WI38 (cell line): ENCODE measurements around the gene NTN1.

Experiments used
- H3K4me3 ChIP-seq: 2 replicates; pipeline ENCODE4 v1.5.1; 2011; ENCODE audit warnings: low read depth, mild to moderate bottlenecking, control low read depth, low read length
- TF ChIP-seq, protein P1 (sequence below): IDR thresholded peaks from 2 replicates; pipeline ENCODE4 v1.5.1; 2012; ENCODE audit warnings: low read depth, mild to moderate bottlenecking, control low read depth, low read length

Gene NTN1

DNA sequence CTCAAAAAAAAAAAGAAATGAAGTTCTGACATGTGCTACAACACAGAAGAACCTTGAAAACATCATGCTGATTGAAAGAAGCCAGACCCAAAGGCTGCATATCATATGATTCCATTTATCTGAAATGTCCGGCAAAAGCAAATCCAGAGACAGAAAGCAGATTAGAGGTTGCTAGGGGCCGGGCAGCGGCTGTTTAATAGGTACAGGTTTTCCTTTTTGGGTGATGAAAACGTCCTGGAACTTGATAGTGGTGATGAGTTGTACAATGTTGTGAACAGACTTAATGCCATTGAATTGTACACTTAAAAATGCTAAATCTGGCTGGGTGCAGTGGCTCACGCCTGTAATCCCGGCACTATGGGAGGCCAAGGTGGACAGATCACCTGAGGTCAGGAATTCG is 166.5 kb downstream of the NTN1 start:
- no peak overlapping the region for H3K4me3 ChIP-seq
- TF ChIP-seq, protein P1, sequence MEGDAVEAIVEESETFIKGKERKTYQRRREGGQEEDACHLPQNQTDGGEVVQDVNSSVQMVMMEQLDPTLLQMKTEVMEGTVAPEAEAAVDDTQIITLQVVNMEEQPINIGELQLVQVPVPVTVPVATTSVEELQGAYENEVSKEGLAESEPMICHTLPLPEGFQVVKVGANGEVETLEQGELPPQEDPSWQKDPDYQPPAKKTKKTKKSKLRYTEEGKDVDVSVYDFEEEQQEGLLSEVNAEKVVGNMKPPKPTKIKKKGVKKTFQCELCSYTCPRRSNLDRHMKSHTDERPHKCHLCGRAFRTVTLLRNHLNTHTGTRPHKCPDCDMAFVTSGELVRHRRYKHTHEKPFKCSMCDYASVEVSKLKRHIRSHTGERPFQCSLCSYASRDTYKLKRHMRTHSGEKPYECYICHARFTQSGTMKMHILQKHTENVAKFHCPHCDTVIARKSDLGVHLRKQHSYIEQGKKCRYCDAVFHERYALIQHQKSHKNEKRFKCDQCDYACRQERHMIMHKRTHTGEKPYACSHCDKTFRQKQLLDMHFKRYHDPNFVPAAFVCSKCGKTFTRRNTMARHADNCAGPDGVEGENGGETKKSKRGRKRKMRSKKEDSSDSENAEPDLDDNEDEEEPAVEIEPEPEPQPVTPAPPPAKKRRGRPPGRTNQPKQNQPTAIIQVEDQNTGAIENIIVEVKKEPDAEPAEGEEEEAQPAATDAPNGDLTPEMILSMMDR = no peak

GRCh38 chr17:9188367-9188766 is 167.1 kb downstream of the NTN1 start:
- TF ChIP-seq, protein P1 = no peak
- H3K4me3 ChIP-seq = no peak overlapping the region

GRCh38 chr17:9189870-9190269 is 168.6 kb downstream of the NTN1 start:
- H3K4me3 ChIP-seq = no peak overlapping the region
- TF ChIP-seq, protein P1 = no peak

- TF ChIP-seq, protein P1 = no peak
- H3K4me3 ChIP-seq = no peak overlapping the region
Measured at GRCh38 chr17:9192010-9192409, 170.7 kb downstream of the NTN1 start.

DNA sequence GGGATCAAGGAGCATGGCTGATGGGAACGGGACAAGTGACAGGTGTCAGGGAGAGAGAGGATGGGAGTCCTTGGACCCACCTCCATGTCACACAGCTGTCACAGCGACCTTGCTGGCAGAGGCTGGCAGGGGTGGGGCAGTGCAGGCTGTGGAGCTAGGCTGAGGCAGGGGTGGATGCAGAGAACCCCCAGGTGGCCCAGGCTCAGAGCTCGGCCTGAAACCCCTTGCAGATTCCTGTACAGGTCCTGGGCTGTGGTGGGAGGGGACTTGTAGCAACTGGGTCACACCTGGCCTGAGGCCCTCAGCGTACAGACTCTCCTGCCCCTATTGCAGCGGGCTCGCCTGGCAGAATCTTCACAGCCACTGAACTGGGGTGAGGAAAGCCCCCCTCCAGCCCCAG is 174.1 kb downstream of the NTN1 start:
- TF ChIP-seq, protein P1 = no peak
- no peak overlapping the region for H3K4me3 ChIP-seq

DNA sequence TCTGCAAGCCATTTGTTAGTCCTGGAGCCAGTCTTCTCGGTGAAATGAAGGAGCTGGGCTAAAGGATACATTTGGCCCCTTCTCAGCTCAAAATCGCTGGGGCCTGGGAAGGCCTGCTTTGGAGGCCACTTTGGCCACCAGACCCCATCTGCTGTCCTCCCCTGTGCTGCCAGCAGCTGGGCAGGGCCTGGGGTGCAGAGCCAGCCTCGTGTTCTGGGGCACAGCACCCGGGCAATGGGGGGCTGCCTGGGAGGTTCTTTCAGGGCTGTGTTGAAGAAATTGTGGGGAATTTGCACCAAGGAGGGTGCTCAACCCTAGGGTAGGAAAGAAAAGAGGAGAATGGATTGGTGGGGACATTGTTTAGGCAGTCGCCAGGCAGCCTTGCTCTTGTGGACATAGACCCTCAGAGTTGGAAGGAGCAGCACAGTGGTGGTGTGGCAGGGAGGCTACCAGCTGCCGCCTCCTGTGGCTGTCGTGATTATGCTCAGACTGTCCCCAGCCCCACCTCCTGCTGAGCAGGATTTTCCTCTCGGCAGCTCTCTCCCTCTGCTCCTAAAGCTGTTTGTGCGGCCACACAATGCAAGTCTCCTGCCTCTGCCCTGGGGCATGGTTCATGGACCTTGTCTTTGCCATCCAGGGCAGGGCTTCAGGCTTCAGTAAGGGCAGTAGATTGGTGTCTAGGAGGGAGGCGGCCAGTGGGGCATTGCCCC is 174.8 kb downstream of the NTN1 start:
- TF ChIP-seq, protein P1 = no peak
- H3K4me3 ChIP-seq = no peak overlapping the region

DNA sequence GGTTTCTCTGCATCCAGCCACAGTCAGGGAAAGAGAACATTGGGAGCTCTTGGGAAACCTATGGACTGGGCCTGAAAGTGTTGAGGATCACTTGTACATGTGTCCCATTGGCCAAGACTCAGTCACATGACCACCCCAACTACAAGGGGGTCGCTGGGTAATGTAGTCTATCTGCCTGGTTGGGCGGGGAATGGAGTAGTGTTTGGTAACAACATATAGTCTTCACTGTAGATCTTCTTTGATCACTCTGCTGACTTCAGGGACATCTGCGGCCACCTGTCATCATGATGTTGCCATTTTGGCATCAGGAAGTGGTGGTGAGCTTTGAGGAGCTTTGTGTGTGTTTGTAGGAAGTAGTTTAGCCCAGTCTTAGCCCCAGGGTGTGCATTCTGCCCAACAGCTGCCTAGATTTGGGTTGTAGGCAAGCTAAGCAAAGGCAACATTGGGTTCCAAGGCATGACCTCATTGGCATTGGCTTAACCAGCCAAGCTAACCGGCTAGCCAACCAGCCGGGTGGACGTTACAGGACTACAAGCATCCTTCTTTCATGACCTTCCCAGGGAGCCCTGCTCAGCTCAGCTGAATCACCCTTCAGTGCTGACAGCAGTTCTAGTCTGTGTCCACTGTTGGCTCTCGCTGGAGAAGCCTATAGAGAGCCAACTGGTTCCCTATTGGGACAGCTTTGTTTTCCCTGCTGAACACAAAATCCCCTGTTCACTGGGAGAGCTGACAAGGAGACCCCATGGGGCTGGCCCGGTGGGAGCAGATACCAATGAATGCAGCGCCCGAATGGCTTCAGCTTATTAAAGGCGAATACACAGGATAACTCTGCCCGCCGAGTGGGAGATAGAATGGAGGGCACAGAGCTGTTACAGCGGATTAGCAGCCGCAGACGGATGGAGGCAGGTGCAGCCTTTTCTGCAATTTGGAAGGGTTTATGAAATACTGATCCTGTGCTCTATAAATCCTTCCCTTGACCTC is 178.6 kb downstream of the NTN1 start:
- TF ChIP-seq, protein P1 = no peak

More for the DNA sequence above, 178.6 kb downstream of the NTN1 start:
- no peak overlapping the region for H3K4me3 ChIP-seq
